ENCODE results near the gene ITPK1.

DNA sequence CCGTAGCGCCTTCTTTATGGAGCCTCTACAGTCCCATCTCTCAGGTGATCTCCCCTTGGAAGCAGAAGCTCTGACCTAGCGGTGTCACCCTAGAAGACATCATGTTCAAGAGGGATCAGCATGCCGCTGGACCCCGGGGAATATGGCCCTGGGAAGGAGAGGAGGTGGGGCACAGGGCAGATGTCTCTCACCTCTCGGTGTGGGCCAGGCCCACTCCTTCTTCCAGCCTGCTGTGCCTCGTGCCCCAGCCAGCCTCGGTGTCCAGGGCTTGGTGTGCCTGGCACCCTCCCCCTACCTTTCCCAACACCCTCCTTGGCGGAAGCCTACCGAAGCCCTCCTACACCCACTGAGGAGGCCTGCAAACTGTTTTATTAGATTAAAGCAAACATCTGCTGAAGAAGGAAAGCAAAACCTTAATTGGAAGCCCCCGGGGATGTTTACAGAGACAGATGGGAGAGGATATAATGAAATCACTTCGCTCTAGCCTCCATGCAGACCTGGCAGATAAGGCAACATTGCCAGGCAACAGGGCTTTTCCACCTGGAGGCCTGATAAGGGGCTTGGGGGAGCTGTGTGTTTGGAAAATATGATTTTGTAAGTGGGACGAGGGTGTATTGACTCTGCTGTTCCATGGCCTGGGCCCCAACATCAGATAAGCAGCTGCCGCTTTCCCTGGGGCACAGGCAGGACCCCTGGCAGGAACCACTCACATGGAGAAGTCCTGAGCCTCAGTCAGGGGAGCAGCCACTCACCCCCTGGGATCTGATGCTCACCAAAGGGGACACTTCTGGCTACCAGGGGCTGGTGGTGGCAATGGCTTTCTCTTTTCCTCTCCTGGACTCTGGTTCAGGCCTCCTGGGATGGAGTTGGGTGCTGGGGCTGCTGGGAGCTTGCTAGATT lies 198.4 kb downstream of the ITPK1 start:
- no peak for TF ChIP-seq SIN3A (IDR thresholded peaks at IDR 0.05; ENCODE audit: borderline replicate concordance, insufficient read depth, low read length)
- TF ChIP-seq, protein P1, sequence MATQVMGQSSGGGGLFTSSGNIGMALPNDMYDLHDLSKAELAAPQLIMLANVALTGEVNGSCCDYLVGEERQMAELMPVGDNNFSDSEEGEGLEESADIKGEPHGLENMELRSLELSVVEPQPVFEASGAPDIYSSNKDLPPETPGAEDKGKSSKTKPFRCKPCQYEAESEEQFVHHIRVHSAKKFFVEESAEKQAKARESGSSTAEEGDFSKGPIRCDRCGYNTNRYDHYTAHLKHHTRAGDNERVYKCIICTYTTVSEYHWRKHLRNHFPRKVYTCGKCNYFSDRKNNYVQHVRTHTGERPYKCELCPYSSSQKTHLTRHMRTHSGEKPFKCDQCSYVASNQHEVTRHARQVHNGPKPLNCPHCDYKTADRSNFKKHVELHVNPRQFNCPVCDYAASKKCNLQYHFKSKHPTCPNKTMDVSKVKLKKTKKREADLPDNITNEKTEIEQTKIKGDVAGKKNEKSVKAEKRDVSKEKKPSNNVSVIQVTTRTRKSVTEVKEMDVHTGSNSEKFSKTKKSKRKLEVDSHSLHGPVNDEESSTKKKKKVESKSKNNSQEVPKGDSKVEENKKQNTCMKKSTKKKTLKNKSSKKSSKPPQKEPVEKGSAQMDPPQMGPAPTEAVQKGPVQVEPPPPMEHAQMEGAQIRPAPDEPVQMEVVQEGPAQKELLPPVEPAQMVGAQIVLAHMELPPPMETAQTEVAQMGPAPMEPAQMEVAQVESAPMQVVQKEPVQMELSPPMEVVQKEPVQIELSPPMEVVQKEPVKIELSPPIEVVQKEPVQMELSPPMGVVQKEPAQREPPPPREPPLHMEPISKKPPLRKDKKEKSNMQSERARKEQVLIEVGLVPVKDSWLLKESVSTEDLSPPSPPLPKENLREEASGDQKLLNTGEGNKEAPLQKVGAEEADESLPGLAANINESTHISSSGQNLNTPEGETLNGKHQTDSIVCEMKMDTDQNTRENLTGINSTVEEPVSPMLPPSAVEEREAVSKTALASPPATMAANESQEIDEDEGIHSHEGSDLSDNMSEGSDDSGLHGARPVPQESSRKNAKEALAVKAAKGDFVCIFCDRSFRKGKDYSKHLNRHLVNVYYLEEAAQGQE (IDR thresholded peaks at IDR 0.05; ENCODE audit: insufficient read depth in 1 of 2, low read depth in 2 of 2, low read length in 2 of 2): no peak
- no peak for TF ChIP-seq POLR2AphosphoS5 (IDR thresholded peaks at IDR 0.05; ENCODE audit: low read depth, low read length)

Measured in PFSK-1 (cell line).